ENCODE results near the gene GRIN2A.
A peak's percentile ranks its signal among the peaks of the same experiment; 100 is the strongest.

The GRIN2A gene

GRCh38 chr16:10128397-10129258 is 53.6 kb downstream of the GRIN2A start:
- no peak for DNase-seq
- H2BK120ac ChIP-seq (ENCODE audit: low read depth, low read length), result no peak overlapping the region
- H3K79me1 ChIP-seq (ENCODE audit: low read length), result no peaks in the 10 kb centered on the region
- no peaks in the 10 kb centered on the region for H3K4me1 ChIP-seq (ENCODE audit: control insufficient read depth, low read depth, low read length)
- no peak overlapping the region for H3K4me2 ChIP-seq (ENCODE audit: low read length)
- WGBS (ENCODE audit: extremely low coverage, insufficient coverage, low lambda C conversion rate), result no CpG with 5 or more reads among the region's 9 CpGs
- no peak overlapping the region for H4K5ac ChIP-seq (ENCODE audit: low read length)
- no peak overlapping the region for H3K23ac ChIP-seq (ENCODE audit: low read length)
- no peak overlapping the region for H3K9ac ChIP-seq (ENCODE audit: low read length)
- H3K27ac ChIP-seq (ENCODE audit: low read depth, low read length), result no peak overlapping the region
- H2AK5ac ChIP-seq (ENCODE audit: low read length), result no peak overlapping the region
- no peak overlapping the region for H3K4me3 ChIP-seq (ENCODE audit: low read length)
- H4K8ac ChIP-seq (ENCODE audit: low read depth, low read length), result no peak overlapping the region
- H3K36me3 ChIP-seq (ENCODE audit: control insufficient read depth, insufficient read depth, low read length), result no peaks in the 10 kb centered on the region
- no peak overlapping the region for H3K56ac ChIP-seq (ENCODE audit: low read length)
- H3K79me2 ChIP-seq (ENCODE audit: control insufficient read depth, insufficient read depth, low read length), result no peaks in the 10 kb centered on the region
- no peak overlapping the region for H3K18ac ChIP-seq (ENCODE audit: low read length)
- no peak overlapping the region for H2BK5ac ChIP-seq (ENCODE audit: low read length)
- H2BK15ac ChIP-seq (replicated peaks; ENCODE audit: low read depth), result no peak overlapping the region
- no peak overlapping the region for H3K4ac ChIP-seq (ENCODE audit: low read depth, low read length)
- no peaks in the 10 kb centered on the region for H3K27me3 ChIP-seq (ENCODE audit: insufficient read depth, low read length, poor library complexity)

DNA sequence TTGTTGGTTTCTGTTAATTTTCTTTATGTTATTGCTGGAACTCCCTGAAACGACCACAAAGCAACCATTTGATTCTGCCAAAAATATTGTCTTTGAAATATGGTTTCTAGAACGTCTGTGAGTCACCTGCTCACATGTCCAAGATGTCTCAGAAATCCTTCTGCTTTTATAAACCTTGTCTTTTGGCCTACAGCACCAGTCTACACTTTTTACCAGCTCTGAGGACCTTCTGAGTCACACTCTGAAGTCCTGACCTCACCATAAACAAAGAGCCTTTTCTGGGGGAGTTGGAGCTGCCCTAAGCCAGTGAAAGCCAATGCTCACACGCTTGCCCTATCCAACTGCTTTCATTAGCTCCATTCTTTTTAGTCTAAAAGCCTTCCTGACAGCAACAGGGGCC is 55.5 kb downstream of the GRIN2A start:
- H4K8ac ChIP-seq (ENCODE audit: low read depth, low read length), result no peak overlapping the region
- H4K5ac ChIP-seq (ENCODE audit: low read length), result no peak overlapping the region
- H3K9ac ChIP-seq (ENCODE audit: low read length), result no peak overlapping the region
- DNase-seq, result no peak
- no peaks in the 10 kb centered on the region for H3K79me2 ChIP-seq (ENCODE audit: control insufficient read depth, insufficient read depth, low read length)
- H2AK5ac ChIP-seq (ENCODE audit: low read length), result no peak overlapping the region
- no CpG with 5 or more reads among the region's 3 CpGs for WGBS (ENCODE audit: extremely low coverage, insufficient coverage, low lambda C conversion rate)
- H2BK5ac ChIP-seq (ENCODE audit: low read length), result no peak overlapping the region
- no peaks in the 10 kb centered on the region for H3K36me3 ChIP-seq (ENCODE audit: control insufficient read depth, insufficient read depth, low read length)
- no peak overlapping the region for H3K23ac ChIP-seq (ENCODE audit: low read length)
- no peak overlapping the region for H3K4me2 ChIP-seq (ENCODE audit: low read length)
- no peak overlapping the region for H3K4ac ChIP-seq (ENCODE audit: low read depth, low read length)
- no peaks in the 10 kb centered on the region for H3K4me1 ChIP-seq (ENCODE audit: control insufficient read depth, low read depth, low read length)
- no peak overlapping the region for H3K56ac ChIP-seq (ENCODE audit: low read length)
- H2BK120ac ChIP-seq (ENCODE audit: low read depth, low read length), result no peak overlapping the region
- no peak overlapping the region for H3K18ac ChIP-seq (ENCODE audit: low read length)
- no peaks in the 10 kb centered on the region for H3K79me1 ChIP-seq (ENCODE audit: low read length)
- no peaks in the 10 kb centered on the region for H3K27me3 ChIP-seq (ENCODE audit: insufficient read depth, low read length, poor library complexity)
- no peak overlapping the region for H2BK15ac ChIP-seq (replicated peaks; ENCODE audit: low read depth)
- H3K27ac ChIP-seq (ENCODE audit: low read depth, low read length), result no peak overlapping the region
- H3K4me3 ChIP-seq (ENCODE audit: low read length), result no peak overlapping the region

DNA sequence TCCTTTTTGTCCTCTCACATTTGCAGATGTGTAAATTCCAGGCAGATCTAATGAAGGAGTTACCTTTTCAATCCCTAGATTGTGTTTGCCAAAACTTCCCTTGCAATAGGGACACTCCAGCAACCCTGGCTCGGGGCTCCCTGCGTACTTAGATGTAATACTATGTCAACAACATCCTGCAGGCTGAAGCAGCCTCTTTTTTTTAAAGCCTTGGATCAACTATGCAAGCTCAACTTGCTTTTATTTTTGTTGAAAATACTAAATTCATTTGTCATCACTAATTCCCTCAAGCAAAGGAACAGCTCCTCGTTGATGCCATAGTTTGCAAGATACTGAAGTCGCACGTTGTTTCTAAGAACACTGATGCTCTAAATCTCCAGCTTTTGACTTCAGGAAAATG is 59.1 kb downstream of the GRIN2A start:
- Histone ChIP-seq H2BK5ac (ENCODE audit: low read length) (no peak overlapping the region), H3K18ac (ENCODE audit: low read length) (no peak overlapping the region), H3K36me3 (ENCODE audit: control insufficient read depth, insufficient read depth, low read length) (no peaks in the 10 kb centered on the region), H3K23ac (ENCODE audit: low read length) (no peak overlapping the region), H3K27ac (ENCODE audit: low read depth, low read length) (no peak overlapping the region), H3K4me3 (ENCODE audit: low read length) (no peak overlapping the region), H2BK120ac (ENCODE audit: low read depth, low read length) (no peak overlapping the region), H3K9ac (ENCODE audit: low read length) (no peak overlapping the region), H3K4me2 (ENCODE audit: low read length) (no peak overlapping the region), H3K4me1 (ENCODE audit: control insufficient read depth, low read depth, low read length) (no peaks in the 10 kb centered on the region), H2AK5ac (ENCODE audit: low read length) (no peak overlapping the region), H3K27me3 (ENCODE audit: insufficient read depth, low read length, poor library complexity) (no peaks in the 10 kb centered on the region), H2BK15ac (replicated peaks; ENCODE audit: low read depth) (no peak overlapping the region), H3K79me1 (ENCODE audit: low read length) (no peaks in the 10 kb centered on the region), H4K8ac (ENCODE audit: low read depth, low read length) (no peak overlapping the region), H3K56ac (ENCODE audit: low read length) (no peak overlapping the region), H3K4ac (ENCODE audit: low read depth, low read length) (no peak overlapping the region), H4K5ac (ENCODE audit: low read length) (no peak overlapping the region), H3K79me2 (ENCODE audit: control insufficient read depth, insufficient read depth, low read length) (no peaks in the 10 kb centered on the region)
- WGBS (ENCODE audit: extremely low coverage, insufficient coverage, low lambda C conversion rate), result no CpG with 5 or more reads among the region's 5 CpGs
- no peak for DNase-seq

GRCh38 chr16:10122546-10122945 is 59.7 kb downstream of the GRIN2A start:
- no peak overlapping the region for H3K18ac ChIP-seq (ENCODE audit: low read length)
- H3K4me2 ChIP-seq (ENCODE audit: low read length), result no peak overlapping the region
- no CpG with 5 or more reads among the region's 6 CpGs for WGBS (ENCODE audit: extremely low coverage, insufficient coverage, low lambda C conversion rate)
- H2BK120ac ChIP-seq (ENCODE audit: low read depth, low read length), result no peak overlapping the region
- H3K4me1 ChIP-seq (ENCODE audit: control insufficient read depth, low read depth, low read length), result no peaks in the 10 kb centered on the region
- H3K56ac ChIP-seq (ENCODE audit: low read length), result no peak overlapping the region
- H3K4ac ChIP-seq (ENCODE audit: low read depth, low read length), result no peak overlapping the region
- H2BK15ac ChIP-seq (replicated peaks; ENCODE audit: low read depth), result no peak overlapping the region
- no peaks in the 10 kb centered on the region for H3K36me3 ChIP-seq (ENCODE audit: control insufficient read depth, insufficient read depth, low read length)
- no peak overlapping the region for H4K5ac ChIP-seq (ENCODE audit: low read length)
- H3K4me3 ChIP-seq (ENCODE audit: low read length), result no peak overlapping the region
- no peaks in the 10 kb centered on the region for H3K79me1 ChIP-seq (ENCODE audit: low read length)
- no peak overlapping the region for H3K23ac ChIP-seq (ENCODE audit: low read length)
- H2BK5ac ChIP-seq (ENCODE audit: low read length), result no peak overlapping the region
- H2AK5ac ChIP-seq (ENCODE audit: low read length), result no peak overlapping the region
- no peak overlapping the region for H3K27ac ChIP-seq (ENCODE audit: low read depth, low read length)
- no peak overlapping the region for H3K9ac ChIP-seq (ENCODE audit: low read length)
- H4K8ac ChIP-seq (ENCODE audit: low read depth, low read length), result no peak overlapping the region
- H3K27me3 ChIP-seq (ENCODE audit: insufficient read depth, low read length, poor library complexity), result no peaks in the 10 kb centered on the region
- H3K79me2 ChIP-seq (ENCODE audit: control insufficient read depth, insufficient read depth, low read length), result no peaks in the 10 kb centered on the region
- peak; percentile 23 for DNase-seq

- no CpG with 5 or more reads among the region's 5 CpGs for WGBS (ENCODE audit: extremely low coverage, insufficient coverage, low lambda C conversion rate)
- H2BK5ac ChIP-seq (ENCODE audit: low read length), result no peak overlapping the region
- no peak overlapping the region for H3K4me2 ChIP-seq (ENCODE audit: low read length)
- H3K23ac ChIP-seq (ENCODE audit: low read length), result no peak overlapping the region
- no peak overlapping the region for H4K5ac ChIP-seq (ENCODE audit: low read length)
- no peak overlapping the region for H2BK120ac ChIP-seq (ENCODE audit: low read depth, low read length)
- H4K8ac ChIP-seq (ENCODE audit: low read depth, low read length), result no peak overlapping the region
- H2BK15ac ChIP-seq (replicated peaks; ENCODE audit: low read depth), result no peak overlapping the region
- H3K56ac ChIP-seq (ENCODE audit: low read length), result no peak overlapping the region
- no peak overlapping the region for H3K27ac ChIP-seq (ENCODE audit: low read depth, low read length)
- H3K79me2 ChIP-seq (ENCODE audit: control insufficient read depth, insufficient read depth, low read length), result no peaks in the 10 kb centered on the region
- no peaks in the 10 kb centered on the region for H3K79me1 ChIP-seq (ENCODE audit: low read length)
- no peak for DNase-seq
- no peak overlapping the region for H3K4me3 ChIP-seq (ENCODE audit: low read length)
- no peak overlapping the region for H3K4ac ChIP-seq (ENCODE audit: low read depth, low read length)
- no peak overlapping the region for H2AK5ac ChIP-seq (ENCODE audit: low read length)
- H3K18ac ChIP-seq (ENCODE audit: low read length), result no peak overlapping the region
- no peaks in the 10 kb centered on the region for H3K4me1 ChIP-seq (ENCODE audit: control insufficient read depth, low read depth, low read length)
- H3K36me3 ChIP-seq (ENCODE audit: control insufficient read depth, insufficient read depth, low read length), result no peaks in the 10 kb centered on the region
- no peak overlapping the region for H3K9ac ChIP-seq (ENCODE audit: low read length)
- H3K27me3 ChIP-seq (ENCODE audit: insufficient read depth, low read length, poor library complexity), result no peaks in the 10 kb centered on the region
Measured at GRCh38 chr16:10121897-10122425, 60.3 kb downstream of the GRIN2A start.
